GM23338 (cell line): ENCODE measurements around the gene SRSF7. TPM values are rescaled to one million over a fixed set of nuclear protein-coding genes. Genes with fewer than 3 reads are reported as not detected.

ENCODE experiments used
- ATAC-seq: fragments of 200-7000 bp; cut with Tn5 transposase; 3 replicates; pipeline ENCODE4 v1.9.1; 2020
- DNase-seq: peaks from one replicate; pipeline ENCODE4 v3.0.0-alpha.2; 2015; ENCODE audit warnings: low spot score
- H2AFZ ChIP-seq: fragments of 200-600 bp; sonication (generic); 2 replicates; pipeline ENCODE4 v1.8.0; 2016; ENCODE audit warnings: antibody characterized with exemption, mild to moderate bottlenecking, moderate library complexity
- H3F3A ChIP-seq: fragments of 200-600 bp; sonication (generic); replicated peaks from 2 replicates; pipeline ENCODE4 v1.8.0; 2017; ENCODE audit warnings: antibody characterized with exemption, mixed run types, low read depth
- H3K27ac ChIP-seq: fragments of 200-600 bp; sonication (generic); 2 replicates; pipeline ENCODE4 v1.6.1; 2016; ENCODE audit warnings: low read depth
- H3K27me3 ChIP-seq: fragments of 200-600 bp; sonication (generic); 2 replicates; pipeline ENCODE4 v1.8.0; 2016; ENCODE audit warnings: mild to moderate bottlenecking, mixed run types, moderate library complexity; ENCODE audit not compliant: insufficient read depth
- H3K36me3 ChIP-seq: fragments of 200-600 bp; sonication (generic); 2 replicates; pipeline ENCODE4 v1.8.0; 2016; ENCODE audit warnings: mild to moderate bottlenecking; ENCODE audit not compliant: insufficient read depth
- H3K4me1 ChIP-seq: fragments of 200-600 bp; sonication (generic); 2 replicates; pipeline ENCODE4 v1.8.0; 2016; ENCODE audit warnings: mild to moderate bottlenecking, moderate library complexity; ENCODE audit not compliant: insufficient read depth
- H3K4me2 ChIP-seq: fragments of 200-600 bp; sonication (generic); 2 replicates; pipeline ENCODE4 v1.7.1; 2017; ENCODE audit warnings: mixed run types
- H3K4me3 ChIP-seq: fragments of 200-600 bp; sonication (generic); 2 replicates; pipeline ENCODE4 v1.6.1; 2016; ENCODE audit warnings: mixed run types
- H3K79me2 ChIP-seq: fragments of 200-600 bp; sonication (generic); replicated peaks from 2 replicates; pipeline ENCODE4 v1.8.0; 2017; ENCODE audit warnings: mild to moderate bottlenecking; ENCODE audit not compliant: insufficient read depth
- H3K9me2 ChIP-seq: fragments of 200-600 bp; sonication (generic); 2 replicates; pipeline ENCODE4 v1.8.0; 2017; ENCODE audit not compliant: insufficient read depth
- H4K20me1 ChIP-seq: fragments of 200-600 bp; sonication (generic); replicated peaks from 2 replicates; pipeline ENCODE4 v1.8.0; 2017; ENCODE audit warnings: mild to moderate bottlenecking; ENCODE audit not compliant: insufficient read depth
- H3K27ac Mint-ChIP-seq: 2 replicates; pipeline ENCODE4 v1.8.0; 2020; ENCODE audit warnings: inconsistent platforms, mild to moderate bottlenecking, moderate library complexity, mixed read lengths
- H3K27me3 Mint-ChIP-seq: 3 replicates; pipeline ENCODE4 v1.8.0; 2022; ENCODE audit warnings: low read depth, mild to moderate bottlenecking, moderate library complexity, mixed read lengths, inconsistent platforms; ENCODE audit not compliant: insufficient read depth, poor library complexity
- H3K36me3 Mint-ChIP-seq: 3 replicates; pipeline ENCODE4 v1.8.0; 2021; ENCODE audit warnings: low read depth, mild to moderate bottlenecking, inconsistent platforms, moderate library complexity, mixed read lengths
- H3K4me1 Mint-ChIP-seq: 3 replicates; pipeline ENCODE4 v1.8.0; 2020; ENCODE audit warnings: mild to moderate bottlenecking, inconsistent platforms, mixed read lengths
- H3K4me3 Mint-ChIP-seq: 3 replicates; pipeline ENCODE4 v1.8.0; 2021; ENCODE audit warnings: moderate library complexity, mild to moderate bottlenecking, inconsistent platforms, mixed read lengths
- H3K9me3 Mint-ChIP-seq: 3 replicates; pipeline ENCODE4 v1.8.0; 2020; ENCODE audit warnings: moderate library complexity, mild to moderate bottlenecking, inconsistent platforms, mixed read lengths
- CREB1 ChIP-seq: fragments of 250-450 bp; sonication (Bioruptor Pico); IDR thresholded peaks from 2 replicates; pipeline ENCODE4 v1.5.0; 2020; ENCODE audit warnings: low read depth, mild to moderate bottlenecking, moderate library complexity
- EZH2 ChIP-seq: fragments of 200-600 bp; sonication (generic); IDR thresholded peaks from one replicate; pipeline ENCODE4 v1.8.0; 2017; ENCODE audit warnings: antibody characterized with exemption, mild to moderate bottlenecking, low read depth; ENCODE audit not compliant: unreplicated experiment
- JUNB ChIP-seq: IDR thresholded peaks from one replicate; pipeline ENCODE4 v1.6.1; 2016; ENCODE audit warnings: antibody characterized with exemption; ENCODE audit not compliant: unreplicated experiment
- NANOG ChIP-seq: IDR thresholded peaks from 2 replicates; pipeline ENCODE4 v1.6.1; 2016; ENCODE audit warnings: antibody characterized with exemption, borderline replicate concordance
- POLR2AphosphoS5 ChIP-seq: IDR thresholded peaks from 2 replicates; pipeline ENCODE4 v1.6.1; 2016; ENCODE audit warnings: antibody characterized with exemption, low read depth
- STAT1 ChIP-seq: IDR thresholded peaks from one replicate; pipeline ENCODE4 v1.6.1; 2016; ENCODE audit warnings: antibody characterized with exemption; ENCODE audit not compliant: unreplicated experiment
- ZNF114 ChIP-seq: fragments of 250-450 bp; sonication (Bioruptor Pico); IDR thresholded peaks from 2 replicates; pipeline ENCODE4 v1.5.0; 2020; ENCODE audit warnings: mild to moderate bottlenecking, moderate library complexity
- ZNF331 ChIP-seq: fragments of 250-450 bp; sonication (Bioruptor Pico); IDR thresholded peaks from 2 replicates; pipeline ENCODE4 v1.5.0; 2020; ENCODE audit warnings: low read depth, mild to moderate bottlenecking, moderate library complexity
- polyA plus RNA-seq: library from polyadenylated mRNA; unstranded; fragments of >200 nt; fragmentation: Nextera tagmentation; extraction: Ambion mirVana; gene quantifications from 2 replicates; pipeline ENCODE4 v1.2.1, GENCODE V29; 2016
- total RNA-seq: library from RNA; depleted of rRNA; stranded (reverse); fragments of >200 nt; shearing (Covaris generic); gene quantifications from 2 replicates; pipeline ENCODE4 v1.2.3, GENCODE V29; 2014
- TF ChIP-seq, protein P1 (sequence below): IDR thresholded peaks from one replicate; pipeline ENCODE4 v1.6.1; 2018; ENCODE audit warnings: antibody characterized with exemption; ENCODE audit not compliant: unreplicated experiment
- TF ChIP-seq, protein P2 (sequence below), 2 experiments: fragments of 200-600 bp in 1 of 2; sonication (generic) in 1 of 2; conservative IDR thresholded peaks; 2 replicates each; pipeline versions ENCODE4 v1.5.1 to v1.6.1; 2016 to 2017; ENCODE audit warnings: antibody characterized with exemption in 2 of 2, low read depth in 2 of 2, mild to moderate bottlenecking in 2 of 2, moderate library complexity in 1 of 2
- TF ChIP-seq, protein P3 (sequence below): IDR thresholded peaks from 2 replicates; pipeline ENCODE4 v1.6.1; 2016; ENCODE audit warnings: antibody characterized with exemption

Gene SRSF7
- total and polyA plus RNA-seq, 2 experiments from 2014 or later: 251 to 572 TPM

DNA sequence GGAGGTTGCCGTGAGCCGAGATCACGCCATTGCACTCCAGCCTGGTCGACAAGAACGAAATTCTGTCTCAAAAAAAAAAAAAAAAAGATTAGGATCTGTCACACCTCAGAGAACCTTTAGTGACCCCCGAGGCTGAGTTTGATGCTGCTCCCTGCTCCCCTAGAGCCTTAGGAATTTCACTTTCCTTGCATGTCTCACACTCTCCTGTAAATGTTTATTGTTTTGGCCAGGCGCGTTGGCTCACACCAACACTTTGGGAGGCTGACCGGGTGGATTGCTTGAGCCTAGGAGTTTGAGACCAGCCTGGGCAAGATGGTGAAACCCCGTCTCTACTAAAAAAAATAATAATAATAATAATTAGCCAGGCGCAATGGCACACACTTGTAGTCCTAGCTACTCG is 31.5 kb downstream of the SRSF7 start (continued):
- TF ChIP-seq JUNB (no peak), EZH2 (no peak), POLR2AphosphoS5 (no peak), STAT1 (no peak), NANOG (no peak), ZNF114 (no peak), CREB1 (CRISPR knock-in tag) (no peak), ZNF331 (CRISPR knock-in tag) (no peak)
- TF ChIP-seq, protein P1, sequence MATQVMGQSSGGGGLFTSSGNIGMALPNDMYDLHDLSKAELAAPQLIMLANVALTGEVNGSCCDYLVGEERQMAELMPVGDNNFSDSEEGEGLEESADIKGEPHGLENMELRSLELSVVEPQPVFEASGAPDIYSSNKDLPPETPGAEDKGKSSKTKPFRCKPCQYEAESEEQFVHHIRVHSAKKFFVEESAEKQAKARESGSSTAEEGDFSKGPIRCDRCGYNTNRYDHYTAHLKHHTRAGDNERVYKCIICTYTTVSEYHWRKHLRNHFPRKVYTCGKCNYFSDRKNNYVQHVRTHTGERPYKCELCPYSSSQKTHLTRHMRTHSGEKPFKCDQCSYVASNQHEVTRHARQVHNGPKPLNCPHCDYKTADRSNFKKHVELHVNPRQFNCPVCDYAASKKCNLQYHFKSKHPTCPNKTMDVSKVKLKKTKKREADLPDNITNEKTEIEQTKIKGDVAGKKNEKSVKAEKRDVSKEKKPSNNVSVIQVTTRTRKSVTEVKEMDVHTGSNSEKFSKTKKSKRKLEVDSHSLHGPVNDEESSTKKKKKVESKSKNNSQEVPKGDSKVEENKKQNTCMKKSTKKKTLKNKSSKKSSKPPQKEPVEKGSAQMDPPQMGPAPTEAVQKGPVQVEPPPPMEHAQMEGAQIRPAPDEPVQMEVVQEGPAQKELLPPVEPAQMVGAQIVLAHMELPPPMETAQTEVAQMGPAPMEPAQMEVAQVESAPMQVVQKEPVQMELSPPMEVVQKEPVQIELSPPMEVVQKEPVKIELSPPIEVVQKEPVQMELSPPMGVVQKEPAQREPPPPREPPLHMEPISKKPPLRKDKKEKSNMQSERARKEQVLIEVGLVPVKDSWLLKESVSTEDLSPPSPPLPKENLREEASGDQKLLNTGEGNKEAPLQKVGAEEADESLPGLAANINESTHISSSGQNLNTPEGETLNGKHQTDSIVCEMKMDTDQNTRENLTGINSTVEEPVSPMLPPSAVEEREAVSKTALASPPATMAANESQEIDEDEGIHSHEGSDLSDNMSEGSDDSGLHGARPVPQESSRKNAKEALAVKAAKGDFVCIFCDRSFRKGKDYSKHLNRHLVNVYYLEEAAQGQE: no peak
- TF ChIP-seq, protein P2, sequence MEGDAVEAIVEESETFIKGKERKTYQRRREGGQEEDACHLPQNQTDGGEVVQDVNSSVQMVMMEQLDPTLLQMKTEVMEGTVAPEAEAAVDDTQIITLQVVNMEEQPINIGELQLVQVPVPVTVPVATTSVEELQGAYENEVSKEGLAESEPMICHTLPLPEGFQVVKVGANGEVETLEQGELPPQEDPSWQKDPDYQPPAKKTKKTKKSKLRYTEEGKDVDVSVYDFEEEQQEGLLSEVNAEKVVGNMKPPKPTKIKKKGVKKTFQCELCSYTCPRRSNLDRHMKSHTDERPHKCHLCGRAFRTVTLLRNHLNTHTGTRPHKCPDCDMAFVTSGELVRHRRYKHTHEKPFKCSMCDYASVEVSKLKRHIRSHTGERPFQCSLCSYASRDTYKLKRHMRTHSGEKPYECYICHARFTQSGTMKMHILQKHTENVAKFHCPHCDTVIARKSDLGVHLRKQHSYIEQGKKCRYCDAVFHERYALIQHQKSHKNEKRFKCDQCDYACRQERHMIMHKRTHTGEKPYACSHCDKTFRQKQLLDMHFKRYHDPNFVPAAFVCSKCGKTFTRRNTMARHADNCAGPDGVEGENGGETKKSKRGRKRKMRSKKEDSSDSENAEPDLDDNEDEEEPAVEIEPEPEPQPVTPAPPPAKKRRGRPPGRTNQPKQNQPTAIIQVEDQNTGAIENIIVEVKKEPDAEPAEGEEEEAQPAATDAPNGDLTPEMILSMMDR (conservative IDR thresholded peaks at IDR 0.05; ENCODE audit: low read depth in 2 of 2): no peak
- TF ChIP-seq, protein P3, sequence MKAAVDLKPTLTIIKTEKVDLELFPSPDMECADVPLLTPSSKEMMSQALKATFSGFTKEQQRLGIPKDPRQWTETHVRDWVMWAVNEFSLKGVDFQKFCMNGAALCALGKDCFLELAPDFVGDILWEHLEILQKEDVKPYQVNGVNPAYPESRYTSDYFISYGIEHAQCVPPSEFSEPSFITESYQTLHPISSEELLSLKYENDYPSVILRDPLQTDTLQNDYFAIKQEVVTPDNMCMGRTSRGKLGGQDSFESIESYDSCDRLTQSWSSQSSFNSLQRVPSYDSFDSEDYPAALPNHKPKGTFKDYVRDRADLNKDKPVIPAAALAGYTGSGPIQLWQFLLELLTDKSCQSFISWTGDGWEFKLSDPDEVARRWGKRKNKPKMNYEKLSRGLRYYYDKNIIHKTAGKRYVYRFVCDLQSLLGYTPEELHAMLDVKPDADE: no peak

DNA sequence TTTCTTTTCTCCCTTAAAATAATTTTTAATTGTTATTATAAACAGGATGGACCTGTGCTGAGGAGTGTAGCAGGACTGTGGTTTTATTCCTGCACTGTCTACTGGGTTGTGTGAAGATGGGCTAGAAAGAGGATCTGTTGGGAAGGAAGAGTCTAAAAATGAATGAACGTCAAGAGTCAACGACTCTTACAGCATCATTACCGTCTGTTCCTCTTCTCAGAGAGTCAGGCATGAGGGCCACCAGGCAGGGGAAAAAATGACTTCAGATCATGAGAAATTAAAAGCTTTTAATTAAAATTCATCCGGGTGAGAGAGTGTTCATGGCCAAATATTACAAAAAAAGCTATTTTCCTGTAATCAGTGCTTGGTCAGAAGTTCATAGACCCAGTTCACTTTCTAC is 32.6 kb downstream of the SRSF7 start:
- TF ChIP-seq, protein P2 (conservative IDR thresholded peaks at IDR 0.05; ENCODE audit: low read depth in 2 of 2): no peak
- peaks cover 1% of the 10 kb centered on the region for H3K27me3 Mint-ChIP-seq
- Histone ChIP-seq H3K9me2 (no peaks in the 10 kb centered on the region), H3K4me1 (no peaks in the 10 kb centered on the region), H3K36me3 (no peaks in the 10 kb centered on the region), H3K79me2 (no peaks in the 10 kb centered on the region), H3K27ac (no peak overlapping the region), H2AFZ (no peak overlapping the region), H3F3A (no peaks in the 10 kb centered on the region), H3K4me3 (no peak overlapping the region), H3K4me2 (no peak overlapping the region), H4K20me1 (no peaks in the 10 kb centered on the region), H3K27me3 (no peaks in the 10 kb centered on the region)
- ATAC-seq: no peak
- H3K36me3 Mint-ChIP-seq: no peaks in the 10 kb centered on the region
- no peaks in the 10 kb centered on the region; the same call in 2 of the 3 replicates for H3K4me1 Mint-ChIP-seq
- H3K9me3 Mint-ChIP-seq: no peaks in the 10 kb centered on the region
- no peak overlapping the region for H3K4me3 Mint-ChIP-seq
- DNase-seq: no peak
- H3K27ac Mint-ChIP-seq: no peak overlapping the region
